Stimulated activated CD4-positive, alpha-beta T cell treated with anti-CD3 and anti-CD28 coated beads, Interleukin-12 subunit alpha, Interleukin-12 subunit beta, amount 100 ng/mL, for 48 hours (primary cell): ENCODE results near the gene CCDC34.

Experiments used
- DNase-seq, 3 donors: peaks; one replicate each; pipeline ENCODE4 v3.0.0-alpha.2; 2020; ENCODE audit warnings: low read depth in 2 of 3, low spot score in 1 of 3

CCDC34 gene, protein sequence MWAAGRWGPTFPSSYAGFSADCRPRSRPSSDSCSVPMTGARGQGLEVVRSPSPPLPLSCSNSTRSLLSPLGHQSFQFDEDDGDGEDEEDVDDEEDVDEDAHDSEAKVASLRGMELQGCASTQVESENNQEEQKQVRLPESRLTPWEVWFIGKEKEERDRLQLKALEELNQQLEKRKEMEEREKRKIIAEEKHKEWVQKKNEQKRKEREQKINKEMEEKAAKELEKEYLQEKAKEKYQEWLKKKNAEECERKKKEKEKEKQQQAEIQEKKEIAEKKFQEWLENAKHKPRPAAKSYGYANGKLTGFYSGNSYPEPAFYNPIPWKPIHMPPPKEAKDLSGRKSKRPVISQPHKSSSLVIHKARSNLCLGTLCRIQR

DNA sequence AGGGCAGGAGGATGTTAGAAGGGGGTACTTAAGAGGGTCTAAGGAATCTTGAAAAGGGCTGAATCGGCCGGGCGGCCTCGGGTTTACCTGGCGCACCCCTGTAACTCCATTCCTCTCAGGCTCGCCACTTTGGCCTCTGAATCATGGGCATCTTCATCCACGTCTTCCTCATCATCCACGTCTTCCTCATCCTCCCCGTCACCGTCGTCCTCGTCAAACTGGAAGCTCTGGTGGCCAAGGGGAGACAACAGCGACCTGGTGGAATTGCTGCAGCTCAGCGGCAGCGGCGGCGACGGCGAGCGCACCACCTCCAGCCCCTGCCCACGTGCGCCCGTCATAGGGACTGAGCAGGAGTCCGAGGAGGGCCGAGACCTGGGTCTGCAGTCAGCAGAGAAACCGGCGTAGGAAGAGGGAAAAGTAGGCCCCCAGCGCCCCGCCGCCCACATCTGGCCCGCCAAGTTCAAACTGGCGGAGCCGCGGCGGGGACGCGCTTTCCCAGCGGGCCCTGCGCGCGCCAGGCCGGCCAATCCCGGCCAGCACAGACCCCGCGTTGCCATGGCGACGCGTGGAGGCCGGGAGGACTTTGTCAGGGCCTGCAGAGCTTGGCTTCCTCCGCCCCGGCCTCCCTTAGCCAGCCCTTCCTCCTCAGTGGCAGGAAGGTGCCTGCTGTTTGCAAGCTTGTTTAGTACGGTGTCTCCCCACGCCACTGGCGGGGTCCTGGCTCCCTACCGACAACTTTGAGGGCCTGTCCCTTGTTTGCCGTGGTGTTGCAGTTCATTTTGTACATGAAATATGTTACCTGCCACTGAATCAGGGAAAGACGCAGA lies at the start of gene CCDC34:
Gene CCDC34, minus strand, starts transcription at position 467 of the 827 bp plus-strand sequence. Its CDS starts 21 bp downstream, at position 446.
- DNase-seq: peak; percentile 63 to 87 (median 77)

GRCh38 chr11:27412192-27412691 lies 49.2 kb upstream of the CCDC34 start:
- no peak for DNase-seq

DNA sequence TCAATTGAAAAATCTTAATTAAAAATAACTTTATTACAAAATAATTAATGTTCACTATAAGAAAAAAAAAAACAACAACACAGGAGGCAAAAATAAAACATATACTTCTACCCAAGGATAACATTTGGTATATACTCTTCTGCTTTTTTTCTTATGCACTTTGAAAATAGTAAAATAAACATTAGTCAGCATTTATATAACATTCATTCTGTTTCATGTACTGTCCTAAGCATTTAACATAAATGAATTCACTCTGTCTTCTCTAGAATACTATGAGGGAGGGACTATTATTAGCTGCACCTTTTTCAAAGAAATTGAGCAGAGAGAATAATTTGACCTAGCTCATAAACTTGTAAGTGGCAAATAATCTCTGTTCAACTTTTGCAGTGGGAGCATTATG lies 48.3 kb upstream of the CCDC34 start:
- no peak for DNase-seq

DNA sequence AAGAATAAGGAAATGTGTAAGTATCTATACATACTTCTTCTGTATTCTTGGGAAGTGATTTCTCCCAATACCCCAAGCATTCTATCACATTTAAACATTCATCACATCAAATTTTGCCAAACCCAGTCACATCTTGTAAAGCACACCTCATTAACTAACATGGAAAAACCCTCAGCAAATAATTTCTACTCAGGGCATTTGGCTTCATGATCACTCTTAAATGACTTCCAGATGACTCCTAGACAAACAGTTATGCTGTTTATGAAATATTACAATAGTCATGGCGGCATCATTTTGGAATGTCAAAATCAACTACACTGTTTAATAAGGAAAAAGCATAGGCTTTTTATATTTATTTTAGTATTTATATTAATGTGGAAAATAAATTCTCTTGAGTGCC lies 47.3 kb upstream of the CCDC34 start:
- no peak for DNase-seq

DNA sequence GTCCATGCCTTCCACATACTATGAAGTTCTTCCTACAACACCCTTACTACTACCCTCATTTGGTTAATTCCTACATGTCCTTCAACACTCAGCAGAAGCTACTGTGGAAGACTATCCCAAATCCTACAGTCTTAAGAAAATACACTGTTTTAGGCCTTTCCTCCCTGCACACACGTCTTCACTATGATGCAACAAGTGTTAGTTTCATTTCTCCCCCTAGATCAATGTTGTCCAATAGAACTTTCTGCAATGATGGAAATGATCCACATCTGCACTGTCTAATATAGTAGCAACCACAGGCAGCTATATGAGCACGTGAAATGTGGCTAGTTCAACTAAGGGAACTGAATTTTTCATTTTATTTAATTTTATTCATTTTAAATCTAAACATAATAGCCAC lies 46.7 kb upstream of the CCDC34 start:
- DNase-seq: no peak

DNA sequence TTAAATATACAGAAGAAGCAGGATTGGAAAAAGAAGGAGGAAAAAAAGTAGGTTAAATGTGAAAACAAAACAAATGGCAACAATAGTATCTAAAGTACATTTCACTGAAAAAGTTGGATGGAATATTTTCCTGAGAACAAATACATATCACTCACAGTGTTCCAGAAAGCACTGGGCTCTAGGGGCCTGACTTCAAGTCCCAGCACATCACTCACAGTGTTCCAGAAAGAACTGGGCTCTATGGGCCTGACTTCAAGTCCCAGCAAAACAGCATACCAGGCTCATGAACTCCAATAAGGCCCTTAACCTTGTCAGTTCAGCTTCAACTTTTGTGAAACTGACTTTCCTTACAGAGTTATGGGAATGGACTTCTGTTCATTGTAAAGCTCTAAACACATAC lies 46.0 kb upstream of the CCDC34 start:
- no peak for DNase-seq

- DNase-seq: no peak
These were observed 45.3 kb upstream of the CCDC34 start for GRCh38 chr11:27408246-27408800.

DNA sequence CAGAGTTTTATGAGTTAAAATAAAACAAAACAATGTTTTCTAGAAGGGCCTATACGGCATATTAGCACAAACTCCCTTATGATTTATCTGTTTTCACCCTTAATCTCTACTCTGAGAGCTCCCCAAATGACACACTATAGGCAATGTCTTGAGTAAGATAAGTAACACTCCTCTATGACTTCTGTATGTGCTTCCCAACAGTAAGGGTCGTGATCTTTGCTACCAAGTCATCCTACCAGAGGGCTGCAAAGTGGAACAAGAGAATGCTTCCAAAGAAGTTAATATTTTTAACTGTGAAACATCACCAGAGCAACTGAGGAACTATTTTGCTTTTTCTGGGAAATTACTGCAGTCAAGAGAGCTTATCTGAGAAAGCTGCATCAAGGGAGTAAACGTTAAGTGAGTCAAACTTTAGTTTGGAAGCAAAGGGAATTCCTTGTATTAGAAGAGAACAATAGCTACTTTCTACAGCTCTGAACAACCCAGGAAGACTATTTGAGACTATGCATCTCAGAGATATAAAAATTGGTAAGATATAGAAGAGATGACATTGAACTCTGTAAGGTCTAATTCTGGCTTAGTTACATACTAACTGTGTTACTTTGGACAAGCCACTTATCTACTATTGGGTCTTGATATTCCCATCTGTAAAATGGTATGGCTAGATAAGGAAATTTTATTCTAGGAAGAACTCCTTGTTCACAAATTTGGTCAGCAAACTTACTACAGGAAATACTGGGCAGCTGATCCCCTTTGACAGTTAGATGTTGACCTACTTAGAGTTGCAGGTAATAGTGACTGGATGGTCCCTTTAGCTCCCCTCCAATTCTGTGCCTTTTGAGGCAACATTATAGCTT lies 43.7 kb upstream of the CCDC34 start:
- DNase-seq: no peak

DNA sequence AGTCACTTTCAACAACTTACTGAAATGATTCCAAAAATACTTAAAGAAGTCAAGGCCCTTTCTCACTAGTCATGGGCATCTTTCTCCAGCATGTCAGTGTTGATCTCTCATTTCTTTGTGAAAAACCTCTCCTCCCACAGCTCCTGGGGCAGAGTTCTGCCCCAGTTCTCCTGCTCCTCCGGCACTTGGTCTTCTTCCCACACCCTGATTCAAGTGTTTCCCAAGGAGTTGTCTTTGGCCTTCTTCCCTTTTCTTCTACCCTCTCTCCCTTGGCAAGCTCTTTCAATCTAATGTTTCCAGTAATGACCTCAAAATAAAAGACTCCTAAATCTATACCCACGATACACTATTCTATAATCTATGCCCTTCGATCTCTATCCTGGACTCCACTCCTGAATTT lies 42.1 kb upstream of the CCDC34 start:
- no peak for DNase-seq

GRCh38 chr11:27404427-27404826 lies 41.4 kb upstream of the CCDC34 start:
- no peak for DNase-seq

- DNase-seq: no peak
These were observed 40.2 kb upstream of the CCDC34 start for GRCh38 chr11:27403195-27403594.

- no peak for DNase-seq
These were observed 39.4 kb upstream of the CCDC34 start for GRCh38 chr11:27402450-27402849.

DNA sequence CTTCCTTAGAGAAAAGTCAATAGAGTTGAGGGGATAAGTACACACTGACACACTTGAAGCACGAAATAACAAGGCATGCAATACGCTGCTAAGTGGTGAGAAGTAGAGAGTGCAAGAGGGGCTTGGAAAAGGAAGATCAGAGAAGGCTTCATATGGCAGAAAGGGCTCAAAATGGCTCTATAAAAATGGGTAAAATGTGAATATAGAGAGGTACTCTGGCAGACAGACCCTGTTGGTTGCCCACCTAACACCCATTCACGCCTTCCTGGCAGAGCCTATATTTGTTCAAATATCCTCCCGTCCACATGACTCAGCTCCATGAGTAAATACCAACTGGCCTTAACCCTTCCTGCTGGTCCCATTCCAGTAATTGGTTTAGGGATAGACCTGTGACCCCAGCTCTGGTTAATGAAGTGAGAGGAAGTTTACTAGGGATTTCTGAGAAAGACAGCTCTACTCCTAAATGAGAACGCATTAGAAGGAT lies 38.9 kb upstream of the CCDC34 start:
- DNase-seq: no peak

GRCh38 chr11:27401280-27401832 lies 38.3 kb upstream of the CCDC34 start:
- no peak for DNase-seq

DNA sequence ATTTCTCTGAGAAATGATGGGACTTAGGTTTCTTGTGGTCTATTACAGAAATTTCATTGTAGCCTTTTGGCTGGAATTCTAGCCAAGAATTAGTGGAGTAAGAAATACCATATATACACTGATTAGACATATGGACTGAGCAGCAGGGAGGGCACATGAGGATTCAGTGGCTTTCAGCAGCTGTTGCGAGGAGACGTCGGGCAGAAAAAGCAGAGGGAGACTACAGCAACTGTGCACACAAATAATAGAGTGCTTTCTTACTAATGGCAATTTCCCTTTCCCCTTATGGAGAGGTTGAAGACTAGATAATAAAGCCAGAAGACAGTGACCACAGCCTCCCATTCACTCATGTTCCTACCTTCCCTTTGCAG lies 35.4 kb upstream of the CCDC34 start:
- DNase-seq: no peak

DNA sequence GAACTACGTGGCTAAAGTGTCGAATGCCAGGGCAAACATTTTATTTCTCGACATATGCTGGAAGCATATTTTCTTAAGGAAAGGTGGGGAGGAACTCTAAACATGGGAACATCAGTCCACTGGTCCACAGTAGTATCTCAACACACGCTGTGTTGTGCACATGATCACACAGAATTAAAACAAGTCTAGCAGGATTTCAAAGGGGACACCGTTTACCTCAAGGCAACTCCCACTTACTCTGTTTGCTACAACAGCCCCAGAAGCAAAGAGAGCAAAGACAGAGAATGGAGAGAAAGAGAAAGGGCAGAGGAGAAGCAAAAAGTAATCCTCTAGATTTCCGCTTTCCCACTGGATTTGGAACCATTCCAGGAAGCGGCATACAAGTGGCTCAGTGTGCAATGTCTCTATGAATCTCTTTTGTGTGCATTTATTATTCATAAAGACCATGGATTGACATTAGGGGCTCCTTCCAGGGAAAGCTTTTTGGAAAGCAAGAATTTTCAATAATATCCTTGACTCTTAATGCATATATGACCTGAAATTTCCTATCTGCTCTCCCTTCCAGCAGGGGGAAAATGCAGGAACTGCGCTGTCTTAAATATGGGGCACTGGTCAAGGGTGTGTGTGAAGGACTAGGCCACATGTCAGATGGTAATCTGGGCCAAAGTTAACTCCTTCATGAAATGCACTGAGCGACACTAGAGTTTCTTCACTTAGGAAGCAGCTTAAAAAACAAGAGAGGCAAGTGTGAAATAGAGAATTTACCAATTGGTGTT lies 34.8 kb upstream of the CCDC34 start:
- DNase-seq: no peak

DNA sequence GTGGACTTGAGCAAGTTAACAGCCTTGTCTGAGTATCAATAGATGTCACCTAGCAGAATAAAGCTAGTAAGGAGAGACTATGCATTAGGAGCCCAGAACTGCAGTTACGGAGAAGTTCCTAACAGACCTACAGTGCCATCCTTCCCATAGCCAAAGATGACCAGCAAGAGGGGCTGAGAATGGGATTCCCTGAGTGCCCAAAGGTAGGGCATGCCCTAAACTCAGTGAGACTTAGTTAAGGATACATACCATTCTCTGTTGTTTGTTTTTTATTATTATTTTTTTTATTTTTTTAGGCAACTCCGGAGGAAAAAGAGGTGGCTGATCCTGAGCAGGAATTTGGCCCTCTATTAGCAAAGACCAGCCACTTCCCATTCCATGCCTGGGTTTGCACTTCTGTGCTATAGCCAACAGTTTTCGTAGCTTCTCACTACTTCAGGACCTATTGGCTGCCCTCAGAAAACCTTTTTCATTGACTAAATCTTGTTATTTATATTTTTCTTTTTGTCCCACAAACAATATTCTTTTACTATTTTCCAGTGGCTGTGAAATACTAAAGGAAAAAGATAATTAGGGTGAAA lies 33.3 kb upstream of the CCDC34 start:
- no peak for DNase-seq

DNA sequence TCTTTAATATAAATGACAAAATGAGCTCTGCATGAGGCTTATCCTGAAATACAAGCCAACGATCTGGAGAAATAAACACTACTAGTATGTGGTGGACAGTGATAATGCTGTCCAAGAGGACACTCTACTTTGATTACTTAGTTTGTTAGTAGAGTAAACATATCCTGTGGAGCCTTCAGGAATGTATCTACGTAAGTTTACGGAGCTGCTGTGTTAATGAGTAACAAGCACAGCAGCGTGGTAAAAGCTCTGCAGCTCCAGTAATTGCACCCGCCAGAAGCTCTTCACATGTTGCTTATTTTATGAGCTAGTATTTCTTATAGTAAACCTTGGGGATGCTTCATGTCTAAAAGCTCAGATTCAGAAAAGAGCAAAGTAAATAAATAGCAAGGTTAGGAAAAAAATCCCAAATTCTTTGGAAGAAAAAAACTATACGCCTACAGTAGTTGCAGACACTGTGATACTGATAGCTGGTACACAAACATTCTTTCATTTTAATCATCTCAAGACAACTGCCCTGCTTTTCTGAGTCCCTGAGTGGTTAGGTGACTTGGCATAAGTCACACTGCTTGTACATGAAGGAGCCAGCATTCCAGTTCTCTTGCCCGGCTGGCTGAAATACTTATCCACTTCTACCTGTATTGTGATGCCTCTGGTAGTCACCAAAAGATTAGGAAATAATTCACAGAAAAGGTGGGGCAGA lies 32.7 kb upstream of the CCDC34 start:
- no peak for DNase-seq

DNA sequence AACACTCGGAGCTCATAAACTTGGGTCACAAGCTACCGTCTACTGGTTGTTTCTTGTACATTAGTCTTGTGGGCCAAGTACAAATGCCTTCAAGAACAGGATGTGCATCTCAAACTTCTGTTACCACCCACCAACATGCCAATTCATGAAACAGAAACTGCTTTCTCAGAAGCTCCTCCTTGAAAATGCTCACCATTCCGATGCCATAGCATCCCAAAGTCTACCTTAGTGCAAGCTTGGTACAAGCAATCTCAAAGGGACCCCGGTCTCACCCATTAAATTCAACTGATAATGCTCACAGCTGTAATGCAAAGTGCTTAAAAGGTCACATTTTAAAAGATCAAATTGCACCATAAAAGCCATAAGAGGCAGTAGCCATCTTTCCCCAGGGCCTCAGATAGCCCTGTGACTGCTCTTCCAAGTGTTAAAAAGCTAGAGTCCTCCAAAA lies 31.8 kb upstream of the CCDC34 start:
- DNase-seq: no peak
